ENCODE results near the gene CDH23. TPM values are rescaled to one million over a fixed set of nuclear protein-coding genes. Genes with fewer than 3 reads are reported as not detected.

Gene CDH23
- total and polyA plus RNA-seq, 4 experiments from 2014 or later = 1.8 to 5.4 (median 3.6) TPM

DNA sequence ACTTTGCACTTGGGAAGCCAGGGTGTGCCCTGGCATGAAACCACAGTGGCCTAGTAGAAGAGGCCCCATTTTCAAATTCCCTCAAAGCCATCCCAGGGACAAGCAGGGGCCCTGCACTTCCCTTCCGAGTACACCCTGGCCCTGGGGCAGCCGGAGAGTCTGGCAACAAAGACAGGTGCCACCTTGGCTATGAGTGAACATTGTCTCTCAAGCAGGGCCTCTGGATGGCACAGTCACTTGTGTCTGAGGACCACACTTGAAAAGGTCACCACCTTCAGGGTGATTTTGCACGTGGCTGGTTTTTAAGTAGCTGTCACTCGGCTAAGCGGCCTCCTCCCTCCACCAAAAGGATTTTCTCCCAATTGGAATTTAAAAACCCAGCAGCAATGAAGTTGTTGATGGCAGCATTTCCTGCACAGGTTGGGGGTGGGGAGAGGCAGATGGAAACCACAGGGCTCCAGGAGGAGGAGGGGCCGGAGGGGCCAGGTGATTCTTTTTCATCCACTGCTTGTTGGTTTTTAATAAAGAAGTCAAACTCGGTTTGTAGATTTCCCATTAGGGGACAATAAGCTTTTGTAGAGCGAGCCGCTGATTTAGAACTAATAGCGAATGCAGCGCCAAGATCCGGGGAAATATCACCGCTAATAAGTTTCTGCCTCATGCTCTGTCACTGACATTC, 289.0 kb downstream of the CDH23 start:
- no peaks in the 10 kb centered on the region for H3K9me3 ChIP-seq (ENCODE audit: control insufficient read depth in 1 of 2, low read length in 2 of 2)
- no peaks in the 10 kb centered on the region for H3K27me3 ChIP-seq (ENCODE audit: insufficient read depth, low read length)
- no peaks in the 10 kb centered on the region for H3K36me3 ChIP-seq (ENCODE audit: insufficient read depth, low read length)
- Mint-ChIP-seq H3K4me3 (no peak overlapping the region), H3K27me3 (peaks cover 0 to 1% of the 10 kb centered on the region in 2 donors), H3K9me3 (peaks cover 0 to 7% (median 5%) of the 10 kb centered on the region in 8 donors), H3K36me3 (peaks cover 0 to 3% of the 10 kb centered on the region in 2 donors), H3K4me1 (peaks cover 0 to 3% (median 0%) of the 10 kb centered on the region in 4 donors), H3K27ac (no peak overlapping the region)
- no peak overlapping the region for H3K27ac ChIP-seq (ENCODE audit: low read depth, low read length)
- ChIA-PET POLR2A (ENCODE audit: partially characterized antibody) (no interaction called here), CTCF (ENCODE audit: partially characterized antibody) (interaction anchor here (3.8 kb wide), 1 partner anchor 11 kb away, joined by 30 read pairs; no protein-coding TSS in a partner anchor)
- no peak for DNase-seq
- no peak overlapping the region for H3K4me3 ChIP-seq (ENCODE audit: low read length in 2 of 2)
- no peaks in the 10 kb centered on the region for H3K4me1 ChIP-seq (ENCODE audit: insufficient read depth, low read length)
- intact Hi-C loops (cut with micrococcal nuclease) = no loop called here

DNA sequence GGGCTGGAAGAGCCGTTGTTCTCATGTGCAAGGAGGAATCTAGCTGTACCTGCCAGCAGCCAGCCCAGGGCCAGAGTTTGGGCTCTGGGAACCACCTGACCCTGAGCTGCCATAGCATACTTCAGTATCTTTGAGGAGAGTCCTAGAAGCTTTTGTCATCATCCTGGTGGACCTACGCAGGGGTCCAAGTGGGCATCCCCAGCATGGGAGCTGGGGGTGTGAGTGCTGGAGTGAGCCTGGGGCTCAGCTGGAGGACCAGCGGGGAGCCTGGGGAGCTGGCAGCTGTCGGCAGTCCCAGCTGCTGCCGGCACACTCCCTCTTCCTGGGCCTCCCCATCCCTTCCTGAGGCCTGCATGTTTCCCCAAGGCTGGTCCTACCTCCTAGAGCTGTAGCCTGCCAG, 290.4 kb downstream of the CDH23 start:
- intact Hi-C loops (cut with micrococcal nuclease) = no loop called here
- H3K9me3 ChIP-seq (ENCODE audit: control insufficient read depth in 1 of 2, low read length in 2 of 2) = no peaks in the 10 kb centered on the region
- ChIA-PET POLR2A (ENCODE audit: partially characterized antibody) (no interaction called here), CTCF (ENCODE audit: partially characterized antibody) (interaction anchor here (1.2 to 3.8 kb wide), 2 partner anchors 10 to 21 kb away, joined by 3 to 30 read pairs; no protein-coding TSS in a partner anchor)
- no peaks in the 10 kb centered on the region for H3K27me3 ChIP-seq (ENCODE audit: insufficient read depth, low read length)
- H3K4me1 ChIP-seq (ENCODE audit: insufficient read depth, low read length) = no peaks in the 10 kb centered on the region
- peak in 1 of 5 donors; percentile 5 for DNase-seq
- H3K36me3 ChIP-seq (ENCODE audit: insufficient read depth, low read length) = no peaks in the 10 kb centered on the region
- Mint-ChIP-seq H3K4me3 (no peak overlapping the region), H3K36me3 (peaks cover 0 to 3% of the 10 kb centered on the region in 2 donors), H3K4me1 (peaks cover 0 to 3% (median 0%) of the 10 kb centered on the region in 4 donors), H3K27ac (no peak overlapping the region), H3K27me3 (peaks cover 0 to 1% of the 10 kb centered on the region in 2 donors), H3K9me3 (peaks cover 0 to 8% (median 5%) of the 10 kb centered on the region in 8 donors)
- H3K4me3 ChIP-seq (ENCODE audit: low read length in 2 of 2) = no peak overlapping the region
- no peak overlapping the region for H3K27ac ChIP-seq (ENCODE audit: low read depth, low read length)

DNA sequence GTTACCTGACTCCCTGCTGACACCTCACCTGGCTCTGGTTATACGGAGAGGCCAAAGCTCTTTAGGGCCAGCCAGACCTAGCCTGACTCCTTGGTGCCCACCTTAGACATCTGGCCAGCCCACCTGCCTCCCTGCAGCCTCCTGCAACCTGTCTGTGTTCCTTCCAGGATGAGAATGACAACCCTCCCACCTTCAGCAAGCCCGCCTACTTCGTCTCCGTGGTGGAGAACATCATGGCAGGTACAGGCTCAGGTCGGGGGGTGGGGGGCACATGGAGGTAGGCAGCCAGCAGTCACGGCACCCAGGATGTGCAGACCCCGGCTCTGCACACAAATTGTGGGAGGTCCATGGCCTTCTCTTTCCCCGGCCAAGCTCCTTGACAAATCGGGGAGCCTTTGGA, 290.8 kb downstream of the CDH23 start:
- POLR2A ChIA-PET (ENCODE audit: partially characterized antibody) = no interaction called here
- peaks cover 0 to 8% (median 5%) of the 10 kb centered on the region in 8 donors for H3K9me3 Mint-ChIP-seq
- H3K4me3 Mint-ChIP-seq = no peak overlapping the region
- no peaks in the 10 kb centered on the region for H3K27me3 ChIP-seq (ENCODE audit: insufficient read depth, low read length)
- no peak overlapping the region for H3K4me3 ChIP-seq (ENCODE audit: low read length in 2 of 2)
- H3K9me3 ChIP-seq (ENCODE audit: control insufficient read depth in 1 of 2, low read length in 2 of 2) = no peaks in the 10 kb centered on the region
- no peak overlapping the region for H3K27ac ChIP-seq (ENCODE audit: low read depth, low read length)
- H3K27ac Mint-ChIP-seq = peak overlapping the region in 3 of 7 donors; percentile 4 to 82 (median 36)
- no peaks in the 10 kb centered on the region for H3K36me3 ChIP-seq (ENCODE audit: insufficient read depth, low read length)
- CTCF ChIA-PET (ENCODE audit: partially characterized antibody) = interaction anchor here (1.2 to 3.8 kb wide), 2 partner anchors 9 to 20 kb away, joined by 3 to 30 read pairs; no protein-coding TSS in a partner anchor
- peak in 1 of 5 donors; percentile 18 for DNase-seq
- H3K4me1 Mint-ChIP-seq = peaks cover 0 to 3% (median 0%) of the 10 kb centered on the region in 4 donors
- peaks cover 0 to 3% of the 10 kb centered on the region in 2 donors for H3K36me3 Mint-ChIP-seq
- intact Hi-C loops (cut with micrococcal nuclease) = no loop called here
- no peaks in the 10 kb centered on the region for H3K4me1 ChIP-seq (ENCODE audit: insufficient read depth, low read length)
- H3K27me3 Mint-ChIP-seq = peaks cover 0 to 1% of the 10 kb centered on the region in 2 donors

DNA sequence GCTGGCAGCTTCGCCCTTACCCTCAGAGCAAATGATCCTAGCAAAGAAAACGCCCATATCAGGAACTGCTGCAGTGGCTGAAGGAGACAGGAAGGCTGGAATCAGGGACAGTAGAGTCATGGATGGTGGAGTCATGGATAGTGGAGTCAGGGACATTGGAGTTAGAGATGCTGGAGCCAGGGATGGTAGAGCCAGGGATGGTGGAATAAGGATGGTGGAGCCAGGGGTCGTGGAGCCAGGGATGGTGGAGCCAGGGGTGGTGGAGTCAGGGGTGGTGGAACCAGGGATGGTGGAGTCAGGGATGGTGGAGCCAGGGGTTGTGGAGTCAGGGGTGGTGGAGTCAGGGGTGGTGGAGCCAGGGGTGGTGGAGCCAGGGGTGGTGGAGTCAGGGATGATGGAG, 291.5 kb downstream of the CDH23 start:
- Histone ChIP-seq H3K4me1 (ENCODE audit: insufficient read depth, low read length) (no peaks in the 10 kb centered on the region), H3K36me3 (ENCODE audit: insufficient read depth, low read length) (no peaks in the 10 kb centered on the region), H3K27ac (ENCODE audit: low read depth, low read length) (no peak overlapping the region), H3K4me3 (ENCODE audit: low read length in 2 of 2) (no peak overlapping the region), H3K9me3 (ENCODE audit: control insufficient read depth in 1 of 2, low read length in 2 of 2) (no peaks in the 10 kb centered on the region), H3K27me3 (ENCODE audit: insufficient read depth, low read length) (no peaks in the 10 kb centered on the region)
- no peak for DNase-seq
- Mint-ChIP-seq H3K27ac (peak overlapping the region; percentile 64 to 91 (median 82)), H3K4me1 (peaks cover 0 to 3% (median 0%) of the 10 kb centered on the region in 4 donors), H3K36me3 (peaks cover 0 to 3% of the 10 kb centered on the region in 2 donors), H3K27me3 (peaks cover 0 to 1% of the 10 kb centered on the region in 2 donors), H3K4me3 (peak overlapping the region in 1 of 8 donors; percentile 35), H3K9me3 (peaks cover 0 to 8% (median 5%) of the 10 kb centered on the region in 8 donors)
- intact Hi-C loops (cut with micrococcal nuclease) = no loop called here
- ChIA-PET POLR2A (ENCODE audit: partially characterized antibody) (no interaction called here), CTCF (ENCODE audit: partially characterized antibody) (interaction anchor here (3.8 kb wide), 1 partner anchor 9 kb away, joined by 30 read pairs; no protein-coding TSS in a partner anchor)

DNA sequence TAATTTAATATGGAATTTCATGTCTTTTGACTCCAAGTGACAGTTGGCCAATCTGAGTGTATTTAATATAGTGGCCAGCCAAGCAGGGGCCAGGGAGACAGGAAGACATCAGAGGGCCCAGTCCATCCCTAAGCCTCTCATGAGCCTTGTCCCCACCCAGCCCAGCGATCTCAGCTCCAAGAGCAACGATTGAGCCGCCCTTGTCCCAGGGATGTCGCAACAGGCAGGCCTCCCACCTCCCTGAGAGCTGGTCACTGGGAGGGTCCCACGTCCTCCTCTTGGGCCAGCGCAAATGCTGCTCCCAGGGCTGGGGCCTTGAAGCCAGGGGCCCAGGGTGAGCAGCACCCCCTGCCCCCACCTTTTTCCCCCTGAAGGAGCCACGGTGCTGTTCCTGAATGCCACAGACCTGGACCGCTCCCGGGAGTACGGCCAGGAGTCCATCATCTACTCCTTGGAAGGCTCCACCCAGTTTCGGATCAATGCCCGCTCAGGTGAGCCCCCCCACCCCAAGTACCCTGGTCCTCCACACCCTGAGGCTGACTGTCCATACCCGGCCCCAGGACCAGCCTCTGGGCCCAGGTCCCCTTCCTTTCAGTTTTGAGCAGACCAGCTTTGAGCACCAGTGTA, 293.5 kb downstream of the CDH23 start:
- ChIA-PET POLR2A (ENCODE audit: partially characterized antibody) (no interaction called here), CTCF (ENCODE audit: partially characterized antibody) (interaction anchor here (0.5 to 21.0 kb wide), 4 partner anchors 11 to 232 kb away, joined by 3 to 379 read pairs (median 4); partner anchors contain the start of gene VSIR)
- Mint-ChIP-seq H3K27me3 (no peaks in the 10 kb centered on the region), H3K9me3 (peaks cover 0 to 8% (median 5%) of the 10 kb centered on the region in 8 donors), H3K27ac (peak overlapping the region in 1 of 7 donors; percentile 52), H3K4me1 (peaks cover 6 to 18% (median 14%) of the 10 kb centered on the region in 4 donors), H3K4me3 (no peak overlapping the region), H3K36me3 (peaks cover 0 to 3% of the 10 kb centered on the region in 2 donors)
- Histone ChIP-seq H3K4me3 (ENCODE audit: low read length in 2 of 2) (no peak overlapping the region), H3K36me3 (ENCODE audit: insufficient read depth, low read length) (no peaks in the 10 kb centered on the region), H3K27me3 (ENCODE audit: insufficient read depth, low read length) (no peaks in the 10 kb centered on the region), H3K9me3 (ENCODE audit: control insufficient read depth in 1 of 2, low read length in 2 of 2) (no peaks in the 10 kb centered on the region), H3K27ac (ENCODE audit: low read depth, low read length) (no peak overlapping the region), H3K4me1 (ENCODE audit: insufficient read depth, low read length) (peaks cover 14% of the 10 kb centered on the region)
- intact Hi-C loops (cut with micrococcal nuclease) = no loop called here
- DNase-seq = no peak

DNA sequence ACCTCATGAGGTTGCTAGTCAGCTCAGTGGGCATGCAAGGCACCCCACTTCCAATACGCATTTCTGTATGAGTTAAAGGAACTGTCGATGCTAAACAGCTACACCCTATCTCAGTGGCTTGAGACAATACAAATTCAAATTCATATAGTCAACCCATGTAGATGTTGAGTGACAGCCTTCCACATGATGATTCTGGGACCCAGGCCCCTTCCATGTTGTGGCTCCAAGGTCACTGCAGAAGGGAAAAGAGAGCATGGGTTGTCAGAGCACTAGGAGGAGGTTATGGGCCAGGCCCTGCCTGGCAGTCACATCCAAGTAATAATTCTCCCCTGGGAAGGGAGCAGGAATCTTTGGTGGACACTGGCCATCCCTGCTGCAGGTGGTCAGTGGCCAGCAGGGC, 294.7 kb downstream of the CDH23 start:
- no peak overlapping the region for H3K27ac ChIP-seq (ENCODE audit: low read depth, low read length)
- POLR2A ChIA-PET (ENCODE audit: partially characterized antibody) = no interaction called here
- intact Hi-C loops (cut with micrococcal nuclease) = no loop called here
- no peak for DNase-seq
- no peaks in the 10 kb centered on the region for H3K9me3 ChIP-seq (ENCODE audit: control insufficient read depth in 1 of 2, low read length in 2 of 2)
- H3K4me3 ChIP-seq (ENCODE audit: low read length in 2 of 2) = no peak overlapping the region
- Mint-ChIP-seq H3K27ac (no peak overlapping the region), H3K4me3 (no peak overlapping the region), H3K9me3 (peaks cover 0 to 8% (median 5%) of the 10 kb centered on the region in 8 donors), H3K27me3 (no peaks in the 10 kb centered on the region), H3K36me3 (peaks cover 0 to 3% of the 10 kb centered on the region in 2 donors), H3K4me1 (peaks cover 6 to 25% (median 15%) of the 10 kb centered on the region in 4 donors)
- H3K4me1 ChIP-seq (ENCODE audit: insufficient read depth, low read length) = peaks cover 22% of the 10 kb centered on the region
- H3K27me3 ChIP-seq (ENCODE audit: insufficient read depth, low read length) = no peaks in the 10 kb centered on the region
- H3K36me3 ChIP-seq (ENCODE audit: insufficient read depth, low read length) = no peaks in the 10 kb centered on the region
- CTCF ChIA-PET (ENCODE audit: partially characterized antibody) = interaction anchor here (0.8 to 21.0 kb wide), 3 partner anchors 16 to 78 kb away, joined by 3 to 379 read pairs (median 143); partner anchors contain the start of gene VSIR

All from CD4-positive, alpha-beta memory T cell (primary cell).